NCI-H2196 treated with DMSO at 0.1 percent for 48 hours (cell line): Measurements from ENCODE around the gene PGAP2.
A peak's percentile ranks its signal among the peaks of the same experiment; 100 is the strongest.

Experiments used
- DNase-seq: peaks from one replicate; lab custom pipeline; 2025; ENCODE audit not compliant: unreplicated experiment; lab: John Stamatoyannopoulos, UW

Gene PGAP2

DNA sequence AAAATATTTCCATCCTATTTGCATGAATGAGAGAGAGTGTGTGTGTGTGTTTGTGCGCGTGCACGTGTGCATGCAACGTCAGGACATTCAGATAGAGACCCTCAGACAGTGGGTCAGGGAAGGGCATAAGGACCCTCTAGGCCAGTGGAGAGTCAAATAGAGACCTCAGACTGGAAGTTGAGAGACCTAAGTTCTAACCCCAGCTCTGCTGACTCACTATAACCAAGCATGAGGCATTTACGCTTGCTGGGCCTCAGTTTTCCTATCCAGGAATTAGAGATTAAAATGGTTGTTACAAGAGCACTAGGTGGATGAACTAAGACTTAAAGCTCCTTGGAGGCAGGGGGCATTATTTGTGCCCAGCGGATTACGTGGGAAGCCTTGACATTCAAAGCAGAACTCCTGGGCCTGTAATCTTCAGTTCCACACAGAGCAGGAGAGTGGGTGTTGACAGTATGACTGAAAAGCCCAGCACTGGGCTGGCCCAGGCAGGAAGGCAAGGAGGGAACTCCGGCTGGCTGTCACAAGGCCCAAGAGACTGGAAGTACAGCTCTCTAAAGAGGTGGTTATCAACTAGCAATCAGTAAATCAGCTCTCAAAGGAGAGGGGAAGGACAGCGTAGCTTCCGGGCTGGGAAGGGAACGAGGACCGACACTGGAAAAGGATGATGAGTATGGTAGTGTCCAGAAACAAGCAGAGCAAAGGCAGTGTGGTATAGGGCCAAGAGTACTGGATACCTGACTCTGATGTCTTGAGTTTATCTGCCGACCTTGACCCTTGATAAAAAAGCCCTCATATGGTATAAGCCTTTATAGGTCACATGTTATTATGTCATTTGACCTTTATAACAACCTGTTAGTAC, 23.2 kb downstream of the PGAP2 start:
- no peak for DNase-seq

- no peak for DNase-seq
Observed at GRCh38 chr11:3832816-3833215, 24.5 kb downstream of the PGAP2 start.

DNA sequence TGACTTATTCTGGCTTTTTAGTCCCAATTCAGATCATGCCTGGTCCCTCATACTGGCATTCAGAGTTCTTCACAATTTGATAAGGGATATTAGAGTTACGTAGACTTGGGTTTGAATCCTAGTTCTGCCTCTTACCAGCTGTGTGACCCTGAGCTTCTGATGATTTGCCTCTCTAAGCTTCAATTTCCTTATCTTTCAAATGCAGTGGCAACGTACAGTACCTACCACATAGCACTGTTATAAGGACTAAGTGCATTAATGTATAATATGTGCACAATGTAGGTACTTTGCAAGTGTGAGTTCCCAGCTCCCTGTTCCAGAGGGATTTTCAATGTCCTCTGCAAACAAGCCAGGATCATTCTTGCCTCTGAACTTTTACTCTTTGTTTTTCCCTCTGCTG, 25.1 kb downstream of the PGAP2 start:
- DNase-seq = no peak

DNA sequence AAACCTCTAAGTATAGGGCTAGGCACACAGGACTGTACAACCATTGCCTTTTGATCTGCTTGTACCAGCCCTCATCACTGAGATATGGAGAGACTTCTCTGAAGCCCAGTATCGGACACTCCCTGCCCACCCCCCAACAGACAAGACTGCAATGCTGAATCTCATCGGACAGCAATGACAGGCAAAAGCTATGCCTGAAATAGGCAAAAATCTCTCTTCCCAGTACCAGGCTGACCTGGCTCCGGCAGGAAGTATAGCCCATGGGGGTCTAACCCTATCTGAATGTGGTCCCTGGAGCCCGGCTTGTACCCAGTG, 25.9 kb downstream of the PGAP2 start:
- no peak for DNase-seq

DNA sequence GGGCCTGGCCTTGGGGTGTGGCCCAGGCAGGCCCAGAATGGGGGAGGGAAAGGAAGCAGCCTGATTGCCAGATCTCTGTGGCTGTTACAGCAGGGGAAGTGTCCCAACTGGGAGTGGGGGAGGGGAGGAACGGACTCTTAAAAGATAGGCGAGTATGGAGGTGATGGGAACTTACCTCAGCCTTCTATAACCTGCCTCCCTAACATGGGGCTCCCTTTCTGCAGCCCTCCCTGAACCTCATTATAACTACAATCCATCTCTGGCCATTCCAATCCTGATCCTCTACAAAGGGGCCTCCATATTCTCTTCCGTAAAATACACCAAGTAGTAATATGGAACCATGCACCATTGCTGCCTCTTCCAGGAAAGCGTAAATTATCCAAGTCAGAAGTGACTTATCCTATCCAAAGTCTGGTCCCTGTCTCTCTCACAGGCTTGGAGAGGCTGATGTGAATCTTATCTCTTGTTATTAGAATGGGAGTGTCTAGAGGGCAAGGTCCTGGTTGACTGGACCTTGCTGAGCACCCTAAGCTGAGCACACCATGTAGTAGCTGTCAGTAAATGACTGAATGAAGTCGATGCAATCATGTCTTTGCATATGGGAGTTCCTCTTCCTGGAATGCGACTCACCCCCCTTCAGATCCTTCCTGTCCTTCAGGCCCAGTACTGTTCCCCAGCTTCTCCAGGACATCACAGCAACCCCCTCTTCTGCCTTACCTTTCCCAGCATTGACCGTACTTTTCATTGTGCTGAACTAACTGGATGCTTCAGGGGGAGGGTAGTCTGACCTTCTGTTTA, 26.5 kb downstream of the PGAP2 start:
- DNase-seq = no peak

DNA sequence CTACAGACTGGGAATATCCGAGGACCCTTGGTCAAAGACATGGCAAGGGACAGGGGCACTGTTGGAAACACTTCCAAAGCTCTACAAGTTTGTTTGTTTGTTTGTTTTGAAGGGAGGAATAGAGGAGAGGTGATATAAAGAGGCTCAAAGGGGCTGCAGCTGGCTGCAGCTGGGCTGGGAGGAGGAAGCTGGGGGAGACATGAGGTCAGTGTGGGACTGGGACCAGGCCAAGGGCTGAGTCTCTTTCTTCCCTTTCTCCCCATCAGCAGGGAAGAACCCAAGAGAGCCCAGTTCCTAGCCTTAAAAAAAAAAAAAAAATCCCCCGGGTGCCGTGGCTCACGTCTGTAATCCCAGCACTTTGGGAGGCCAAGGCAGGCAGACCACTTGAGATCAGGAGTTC, 27.4 kb downstream of the PGAP2 start:
- no peak for DNase-seq

- no peak for DNase-seq
Observed at GRCh38 chr11:3836903-3837302, 28.5 kb downstream of the PGAP2 start.

GRCh38 chr11:3837793-3838192, 29.4 kb downstream of the PGAP2 start:
- no peak for DNase-seq

- DNase-seq = no peak
Observed at GRCh38 chr11:3838504-3838903, 30.1 kb downstream of the PGAP2 start.

DNA sequence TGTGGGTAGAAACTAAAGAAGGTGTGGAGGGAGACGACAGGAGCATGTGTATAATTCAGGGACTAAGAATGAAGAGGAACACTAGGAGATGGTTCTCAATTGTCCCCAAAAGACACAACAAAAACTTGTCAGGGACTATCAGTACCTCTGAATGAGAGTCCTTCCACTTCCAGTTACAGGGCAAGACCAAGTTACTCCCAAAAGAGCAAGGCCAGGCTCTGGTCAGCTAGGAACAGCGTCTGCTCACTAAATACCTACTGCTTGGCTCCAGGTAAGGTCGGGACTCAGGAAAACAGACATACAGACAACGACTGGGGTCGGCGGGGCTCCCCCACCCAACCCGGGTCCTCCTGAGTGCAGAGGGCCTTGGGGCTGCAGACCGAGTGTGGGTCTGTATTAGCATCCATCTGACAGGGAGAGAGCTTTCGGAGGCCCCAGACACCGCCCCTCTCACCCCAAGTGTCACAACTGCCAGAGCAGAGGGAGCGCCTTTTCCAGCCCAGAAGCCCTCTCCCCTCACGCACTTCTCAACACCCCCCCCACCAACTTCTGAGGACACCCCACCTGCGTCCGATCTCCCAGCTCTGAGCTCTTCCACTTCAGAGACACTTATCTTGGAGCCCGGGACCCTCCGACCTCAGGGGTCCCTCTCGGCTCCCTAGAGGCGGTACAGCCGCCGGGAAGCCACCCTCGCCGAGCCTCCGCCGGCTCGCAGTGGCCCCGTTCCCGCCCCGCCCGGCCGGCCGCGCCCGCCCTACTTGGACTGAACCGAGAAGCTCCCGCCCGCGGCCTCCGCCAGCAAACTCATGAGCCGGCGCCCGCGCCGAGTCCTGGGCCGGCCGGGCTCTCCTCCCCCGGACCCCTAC, 31.9 kb downstream of the PGAP2 start:
- no peak for DNase-seq

- peak; percentile 28 for DNase-seq
Observed at GRCh38 chr11:3840870-3841425, 32.6 kb downstream of the PGAP2 start, which contains the start of gene RHOG. Gene RHOG (minus strand): TSS chr11:3840959. CDS start chr11:3828138, 12,821 bp downstream.

GRCh38 chr11:3841426-3842350, 33.3 kb downstream of the PGAP2 start:
- DNase-seq = peak; percentile 65

GRCh38 chr11:3843326-3843725, 35.0 kb downstream of the PGAP2 start:
- no peak for DNase-seq

DNA sequence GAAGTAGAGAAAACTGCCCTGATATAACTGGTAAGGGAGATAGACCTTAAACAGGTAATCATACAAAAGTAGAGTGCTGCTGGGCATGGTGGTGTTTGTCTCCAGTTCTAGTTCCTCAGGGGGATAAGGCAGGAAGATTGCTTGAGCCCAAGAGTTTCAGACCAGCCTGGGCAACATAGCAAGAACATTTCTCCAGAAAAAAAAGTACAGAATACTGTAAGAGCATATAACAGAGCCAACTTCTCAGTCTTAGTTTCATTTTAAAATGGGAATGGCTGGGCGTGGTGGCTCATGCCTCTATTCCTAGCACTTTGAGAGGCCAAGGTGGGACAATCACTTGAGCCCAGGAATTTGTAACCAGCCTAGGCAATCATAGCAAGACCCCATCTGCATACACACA, 36.9 kb downstream of the PGAP2 start:
- no peak for DNase-seq

DNA sequence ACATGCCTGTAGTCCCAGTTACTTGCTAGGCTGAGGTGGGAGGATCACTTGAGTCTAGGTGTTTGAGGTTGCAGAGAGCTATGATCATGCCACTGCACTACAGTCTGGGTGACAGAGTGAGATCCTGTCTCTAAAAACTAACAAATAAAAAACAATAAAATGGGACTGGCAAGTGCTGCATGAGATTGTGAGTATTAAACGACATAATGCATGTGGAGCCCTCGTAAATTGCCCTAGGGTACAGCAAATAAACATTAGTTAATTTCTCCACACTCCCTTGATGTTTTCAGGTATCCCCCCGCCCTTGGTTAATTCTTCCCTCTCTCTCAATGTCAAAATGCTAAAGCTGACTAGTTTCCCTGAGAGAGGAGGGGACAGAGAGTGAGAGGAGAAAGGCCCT, 37.3 kb downstream of the PGAP2 start:
- no peak for DNase-seq

GRCh38 chr11:3849297-3849874, 41.0 kb downstream of the PGAP2 start:
- no peak for DNase-seq

DNA sequence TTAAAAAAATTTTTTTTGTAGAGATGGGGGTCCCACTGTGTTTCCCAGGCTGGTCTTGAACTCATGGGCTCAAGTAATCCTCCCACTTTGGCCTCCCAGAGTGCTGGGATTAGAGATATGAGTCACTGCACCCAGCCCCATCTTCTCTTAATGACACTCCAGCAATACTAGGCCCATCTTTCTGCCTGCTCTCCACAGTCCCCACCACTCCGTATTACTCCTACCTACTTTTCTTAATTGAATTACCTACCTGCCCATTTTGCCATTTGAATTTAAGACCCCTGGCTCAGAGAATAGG, 45.1 kb downstream of the PGAP2 start:
- no peak for DNase-seq

DNA sequence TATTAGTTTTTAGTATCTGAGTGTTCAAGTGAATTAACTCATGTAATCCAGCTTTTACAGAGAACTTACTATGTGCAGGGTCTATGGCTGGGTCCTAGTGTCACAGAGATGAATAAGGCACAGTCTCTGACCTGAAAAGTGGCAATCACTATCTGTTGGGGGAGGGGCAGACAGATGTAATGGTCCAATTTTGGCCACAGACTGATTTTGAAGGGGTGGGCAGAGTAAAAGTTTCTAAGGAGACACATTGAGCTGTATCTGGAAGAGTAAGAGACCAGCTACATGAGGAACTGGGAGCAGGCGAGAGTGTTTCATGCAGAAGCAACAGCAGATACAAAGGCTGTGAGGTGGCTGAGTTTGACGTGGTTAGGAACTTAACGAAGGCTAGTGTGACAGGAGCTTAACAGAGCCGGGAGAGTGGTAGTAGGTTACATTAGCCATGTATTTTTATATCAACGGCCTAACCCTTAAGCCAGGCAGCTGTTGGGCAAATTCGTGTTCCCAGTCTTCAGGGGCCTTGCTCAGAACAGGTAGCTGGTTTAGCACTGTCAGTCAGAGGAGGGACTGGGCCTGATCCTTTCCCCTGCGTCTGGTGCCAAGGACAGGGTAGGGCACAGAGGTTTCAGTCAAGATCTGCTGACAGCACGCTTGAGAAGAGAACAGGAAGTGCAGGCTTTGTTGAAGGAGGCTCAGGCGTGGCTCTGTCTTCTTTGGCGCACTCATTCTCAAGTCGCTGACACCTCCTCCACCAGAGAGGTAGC, 45.7 kb downstream of the PGAP2 start:
- DNase-seq = no peak

- no peak for DNase-seq
Observed at GRCh38 chr11:3854660-3854976, 46.3 kb downstream of the PGAP2 start.
